Gastrocnemius medialis (tissue), 4 donors: ENCODE data around the gene SLC12A3. TPM values are rescaled to one million over a fixed set of nuclear protein-coding genes. Genes with fewer than 3 reads are reported as not detected.
A peak's percentile ranks its signal among the peaks of the same experiment; 100 is the strongest.

Source experiments
- ATAC-seq, 2 donors: fragments of 150-250 bp; one replicate each; pipeline ENCODE4 v1.9.1; 2016
- DNase-seq, 2 donors: peaks; one replicate each; pipeline ENCODE4 v3.0.0-alpha.2; 2019
- H3K27ac ChIP-seq, 4 donors: fragments of 200-600 bp; sonication (generic); 1 replicate in 1 of 4; 2 replicates in 3 of 4; pipeline ENCODE4 v1.5.1; 2016 to 2018; ENCODE audit warnings: mild to moderate bottlenecking in 2 of 4, moderate library complexity in 1 of 4
- H3K27me3 ChIP-seq, 3 donors: fragments of 200-600 bp; sonication (generic) in 2 of 3; 1 replicate in 1 of 3; 2 replicates in 2 of 3; pipeline versions ENCODE4 v1.5.1 to v1.6.0; 2016 to 2019; ENCODE audit warnings: mild to moderate bottlenecking in 1 of 3, moderate library complexity in 1 of 3
- H3K36me3 ChIP-seq, 2 donors: fragments of 200-600 bp; sonication (generic) in 1 of 2; one replicate each; pipeline ENCODE4 v1.5.1; 2017 to 2018
- H3K4me1 ChIP-seq, 2 donors: fragments of 200-600 bp; sonication (generic) in 1 of 2; one replicate each; pipeline ENCODE4 v1.5.1; 2016 to 2017; ENCODE audit warnings: mild to moderate bottlenecking in 2 of 2
- H3K4me3 ChIP-seq, 4 donors: fragments of 200-600 bp; sonication (generic) in 3 of 4; 1 replicate in 1 of 4; 2 replicates in 3 of 4; pipeline ENCODE4 v1.5.1; 2016 to 2019; ENCODE audit warnings: mild to moderate bottlenecking in 2 of 4
- H3K9me3 ChIP-seq, 3 donors: fragments of 200-600 bp; sonication (generic) in 2 of 3; 1 replicate in 1 of 3; 2 replicates in 2 of 3; pipeline ENCODE4 v1.5.1; 2016 to 2019
- POLR2A ChIP-seq, 2 donors: fragments of 450-650 bp; IDR thresholded peaks; one replicate each; pipeline ENCODE4 v1.6.1; 2017; ENCODE audit warnings: antibody characterized with exemption in 2 of 2, mild to moderate bottlenecking in 2 of 2, moderate library complexity in 2 of 2
- in situ Hi-C, 4 donors: fragments of 200-750 bp; cut with MboI; loops; one replicate each; pipeline versions ENCODE4 v1.15.0 to v1.8.0; 2017; ENCODE audit warnings: low sequenced_read_pairs in 4 of 4
- intact Hi-C: fragments of 100-400 bp; cut with DNase I; formaldehyde crosslinking; loops from one replicate; pipeline ENCODE4 v1.15.1; 2023; ENCODE audit warnings: low total_unique reads
- total RNA-seq, 4 donors: library from RNA; depleted of rRNA; stranded (reverse); fragments of >200 nt; gene quantifications; one replicate each; pipeline versions ENCODE4 v1.1.0 to v1.2.3, GENCODE V29; 2016
- TF ChIP-seq, protein P1 (sequence below), 5 experiments: fragments of 450-650 bp in 3 of 5; fragments of 200-600 bp in 2 of 5; sonication (generic) in 2 of 5; IDR thresholded peaks in 4 of 5; conservative IDR thresholded peaks in 1 of 5; 1 replicate in 4 of 5; 2 replicates in 1 of 5; pipeline ENCODE4 v1.5.1; 2016 to 2019; ENCODE audit warnings: antibody characterized with exemption in 5 of 5, mild to moderate bottlenecking in 3 of 5, moderate library complexity in 3 of 5

SLC12A3 gene
- total RNA-seq, 4 donors from 2014 or later = not detected

DNA sequence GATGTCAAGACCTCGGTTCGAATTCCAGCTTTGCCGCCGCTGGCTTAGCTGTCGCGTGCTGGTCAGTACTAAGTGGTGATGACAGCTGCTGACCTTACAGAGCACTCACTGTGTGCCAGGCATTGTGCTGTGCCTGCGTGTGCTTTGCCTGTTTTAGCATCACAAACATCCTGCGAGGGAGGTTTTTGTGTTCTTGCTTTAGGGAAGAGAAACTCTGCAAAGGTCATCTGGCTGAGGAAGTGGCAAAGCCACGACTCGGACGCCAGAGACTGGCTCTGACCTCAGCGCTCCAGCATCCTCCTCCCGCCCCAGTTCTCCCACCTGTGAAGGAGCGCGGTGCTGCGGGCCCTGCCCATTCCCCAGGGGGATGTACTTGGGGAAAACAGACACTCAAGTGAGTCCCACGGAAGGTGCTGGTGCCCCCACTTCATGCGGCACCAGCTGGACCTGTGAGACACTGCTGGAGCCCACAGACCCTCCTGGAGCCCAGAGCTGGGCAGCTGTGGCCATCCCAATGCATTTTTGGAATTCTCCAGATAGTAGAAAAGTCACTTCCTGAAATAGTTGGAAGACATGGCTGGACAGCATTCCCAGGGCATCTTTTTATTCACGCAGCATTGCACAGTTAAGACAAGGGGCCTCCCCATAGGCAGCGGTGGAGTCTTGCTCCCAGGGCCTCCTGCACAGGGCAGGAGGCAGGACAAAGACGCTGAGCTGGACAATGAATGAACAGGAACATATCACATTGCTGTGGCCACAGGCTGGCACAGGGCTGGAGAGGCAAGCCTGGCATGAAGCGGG is 47.0 kb downstream of the SLC12A3 start:
- no peak overlapping the region for H3K4me3 ChIP-seq
- H3K4me1 ChIP-seq = peaks cover 7 to 11% of the 10 kb centered on the region in 2 donors
- H3K27ac ChIP-seq = peak overlapping the region in 2 of 4 donors; percentile 23 to 41
- TF ChIP-seq, protein P1, sequence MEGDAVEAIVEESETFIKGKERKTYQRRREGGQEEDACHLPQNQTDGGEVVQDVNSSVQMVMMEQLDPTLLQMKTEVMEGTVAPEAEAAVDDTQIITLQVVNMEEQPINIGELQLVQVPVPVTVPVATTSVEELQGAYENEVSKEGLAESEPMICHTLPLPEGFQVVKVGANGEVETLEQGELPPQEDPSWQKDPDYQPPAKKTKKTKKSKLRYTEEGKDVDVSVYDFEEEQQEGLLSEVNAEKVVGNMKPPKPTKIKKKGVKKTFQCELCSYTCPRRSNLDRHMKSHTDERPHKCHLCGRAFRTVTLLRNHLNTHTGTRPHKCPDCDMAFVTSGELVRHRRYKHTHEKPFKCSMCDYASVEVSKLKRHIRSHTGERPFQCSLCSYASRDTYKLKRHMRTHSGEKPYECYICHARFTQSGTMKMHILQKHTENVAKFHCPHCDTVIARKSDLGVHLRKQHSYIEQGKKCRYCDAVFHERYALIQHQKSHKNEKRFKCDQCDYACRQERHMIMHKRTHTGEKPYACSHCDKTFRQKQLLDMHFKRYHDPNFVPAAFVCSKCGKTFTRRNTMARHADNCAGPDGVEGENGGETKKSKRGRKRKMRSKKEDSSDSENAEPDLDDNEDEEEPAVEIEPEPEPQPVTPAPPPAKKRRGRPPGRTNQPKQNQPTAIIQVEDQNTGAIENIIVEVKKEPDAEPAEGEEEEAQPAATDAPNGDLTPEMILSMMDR (IDR thresholded peaks at IDR 0.05 in 4 of 5, conservative IDR thresholded peaks at IDR 0.05 in 1 of 5) = no peak
- no peak for TF ChIP-seq POLR2A (IDR thresholded peaks at IDR 0.05)
- no peaks in the 10 kb centered on the region for H3K9me3 ChIP-seq
- H3K36me3 ChIP-seq = no peaks in the 10 kb centered on the region
- peak in 1 of 2 donors; percentile 47 for ATAC-seq
- peak; percentile 14 to 35 for DNase-seq
- peaks cover 0 to 11% (median 4%) of the 10 kb centered on the region in 3 donors for H3K27me3 ChIP-seq
- in situ Hi-C loops (no loop called here), intact Hi-C loops (no loop called here)

DNA sequence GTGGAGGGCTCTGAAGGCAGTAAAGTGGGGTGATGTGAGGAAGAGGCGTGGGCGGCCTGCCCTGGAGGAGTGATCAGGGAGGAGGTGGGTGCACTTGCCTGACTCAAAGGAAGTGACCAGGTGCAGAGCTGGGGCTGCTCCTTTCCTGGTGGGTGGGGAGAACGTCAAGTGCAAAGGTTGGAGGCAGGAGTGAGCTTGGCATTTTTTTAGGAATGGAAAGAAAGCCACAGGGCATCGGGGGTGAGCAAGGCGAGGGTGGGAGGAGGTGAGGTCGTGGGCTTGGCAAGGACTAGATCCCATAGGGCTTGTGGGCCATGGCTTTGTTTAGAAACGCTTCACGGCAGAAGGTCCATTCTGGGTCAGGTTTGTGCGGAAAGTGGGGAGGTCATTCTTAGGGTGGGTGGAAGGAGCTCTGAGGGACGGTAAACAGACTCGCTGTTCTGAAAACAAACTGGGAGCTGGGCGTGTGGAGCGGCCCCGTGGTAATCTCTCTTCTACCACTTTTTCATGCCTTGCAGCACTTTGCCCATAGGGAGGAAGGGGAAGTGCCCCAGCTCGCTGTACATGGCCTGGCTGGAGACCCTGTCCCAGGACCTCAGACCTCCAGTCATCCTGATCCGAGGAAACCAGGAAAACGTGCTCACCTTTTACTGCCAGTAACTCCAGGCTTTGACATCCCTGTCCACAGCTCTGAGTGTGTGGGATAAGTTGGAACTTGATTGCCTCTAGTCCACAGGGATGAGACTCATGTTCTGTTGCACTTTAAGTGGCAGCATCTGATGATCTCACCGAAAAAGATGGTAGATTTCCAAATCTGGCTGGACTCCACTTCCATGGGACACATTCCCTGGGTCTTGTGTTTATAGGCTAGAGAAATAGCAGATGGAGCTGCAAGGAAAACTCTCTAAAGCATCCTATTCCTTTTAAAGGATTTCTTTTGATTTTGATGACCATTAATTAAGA is 48.0 kb downstream of the SLC12A3 start:
- no peak for ATAC-seq
- in situ Hi-C loops = no loop called here

DNA sequence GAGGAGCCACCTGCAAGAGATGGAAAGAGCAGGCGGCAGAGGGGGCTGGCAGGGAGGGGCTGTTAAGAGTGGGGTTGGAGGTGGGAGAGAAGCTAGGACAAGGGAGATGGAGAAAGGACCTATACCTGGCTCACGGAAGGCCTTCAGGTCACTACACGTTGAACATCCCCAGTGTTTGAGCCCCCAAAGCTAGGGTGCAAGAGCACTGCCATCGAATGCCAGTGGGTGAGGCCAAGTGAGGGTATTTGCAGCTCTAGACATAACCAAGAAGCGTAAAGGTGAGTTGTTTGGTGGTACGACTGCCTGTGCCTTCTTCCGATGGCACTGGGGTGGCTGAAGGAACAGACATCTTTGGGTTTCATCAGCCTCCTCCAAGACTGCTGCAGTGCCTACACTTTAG is 49.9 kb downstream of the SLC12A3 start:
- TF ChIP-seq, protein P1 (IDR thresholded peaks at IDR 0.05 in 4 of 5, conservative IDR thresholded peaks at IDR 0.05 in 1 of 5) = no peak
- TF ChIP-seq POLR2A (IDR thresholded peaks at IDR 0.05) = no peak
- DNase-seq (no peak), ATAC-seq (no peak)
- intact Hi-C loops = no loop called here
- peaks cover 0 to 11% (median 4%) of the 10 kb centered on the region in 3 donors for H3K27me3 ChIP-seq
- H3K36me3 ChIP-seq = no peaks in the 10 kb centered on the region
- H3K9me3 ChIP-seq = no peaks in the 10 kb centered on the region
- in situ Hi-C loops = no loop called here
- peaks cover 7 to 11% of the 10 kb centered on the region in 2 donors for H3K4me1 ChIP-seq
- H3K4me3 ChIP-seq = no peak overlapping the region
- peak overlapping the region in 1 of 4 donors; percentile 15 for H3K27ac ChIP-seq

More for the DNA sequence above, 48.0 kb downstream of the SLC12A3 start:
- no peaks in the 10 kb centered on the region for H3K9me3 ChIP-seq
- DNase-seq = no peak
- peaks cover 7 to 11% of the 10 kb centered on the region in 2 donors for H3K4me1 ChIP-seq
- intact Hi-C loops = no loop called here
- H3K27me3 ChIP-seq = peaks cover 0 to 11% (median 4%) of the 10 kb centered on the region in 3 donors
- TF ChIP-seq, protein P1 (IDR thresholded peaks at IDR 0.05 in 4 of 5, conservative IDR thresholded peaks at IDR 0.05 in 1 of 5) = no peak
- no peak for TF ChIP-seq POLR2A (IDR thresholded peaks at IDR 0.05)
- H3K4me3 ChIP-seq = no peak overlapping the region
- no peaks in the 10 kb centered on the region for H3K36me3 ChIP-seq
- no peak overlapping the region for H3K27ac ChIP-seq

DNA sequence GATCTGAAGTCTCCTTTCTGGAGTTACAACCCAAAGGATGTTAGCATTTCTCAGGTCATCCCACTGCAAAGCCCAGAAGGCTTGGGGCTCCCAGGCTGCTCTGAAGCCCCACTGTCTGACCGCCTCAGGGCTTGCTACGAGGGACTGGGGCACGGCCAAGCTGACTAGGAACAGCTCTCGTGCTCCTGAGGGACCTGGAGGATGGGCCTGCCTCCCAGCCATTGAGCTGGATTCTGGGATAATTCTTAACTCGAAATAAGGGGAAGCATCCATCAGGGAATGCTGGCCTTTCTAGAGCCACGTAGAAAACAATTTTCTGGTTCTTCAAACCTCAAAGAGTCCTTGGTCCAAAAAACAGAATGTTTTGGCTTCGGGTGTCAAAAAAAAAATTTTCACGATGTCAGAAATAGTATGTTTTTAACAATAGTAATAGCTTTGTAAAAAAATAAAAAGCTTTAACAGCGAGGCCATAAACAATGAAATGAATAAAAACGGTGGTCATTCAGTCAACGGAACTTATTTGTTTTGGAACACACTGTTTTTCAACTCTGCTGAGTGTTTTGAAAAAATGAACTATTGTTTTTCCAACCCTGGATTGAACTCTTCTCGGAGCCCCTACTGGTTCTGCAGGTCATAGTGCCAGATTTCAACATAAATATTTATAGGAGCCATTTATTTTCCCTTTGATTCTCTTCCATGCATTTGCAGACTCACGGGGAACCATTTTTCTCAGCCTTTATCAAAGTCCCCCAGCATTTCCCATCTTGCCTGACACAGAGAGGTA is 50.5 kb downstream of the SLC12A3 start:
- Histone ChIP-seq H3K27me3 (peaks cover 0 to 11% (median 4%) of the 10 kb centered on the region in 3 donors), H3K27ac (peak overlapping the region in 1 of 4 donors; percentile 15), H3K36me3 (no peaks in the 10 kb centered on the region), H3K4me1 (peaks cover 7 to 9% of the 10 kb centered on the region in 2 donors), H3K4me3 (no peak overlapping the region), H3K9me3 (no peaks in the 10 kb centered on the region)
- ATAC-seq (no peak), DNase-seq (no peak)
- in situ Hi-C loops (no loop called here), intact Hi-C loops (no loop called here)
- TF ChIP-seq, protein P1 (IDR thresholded peaks at IDR 0.05 in 4 of 5, conservative IDR thresholded peaks at IDR 0.05 in 1 of 5) = no peak
- TF ChIP-seq POLR2A (IDR thresholded peaks at IDR 0.05) = no peak
